SK-N-SH treated with all-trans-retinoic acid at 6 μM for 48 hours (cell line): ENCODE data around the gene GNPAT.

Source experiments
- ATAC-seq: fragments of 200-7000 bp; cut with Tn5 transposase; 3 replicates; pipeline ENCODE4 v1.9.1; 2020; ENCODE audit warnings: mild to moderate bottlenecking, moderate library complexity
- ARNTL ChIP-seq: fragments of 450-650 bp; formaldehyde crosslinking; IDR thresholded peaks from 2 replicates; pipeline ENCODE4 v1.5.0; 2020; ENCODE audit warnings: low read depth, mild to moderate bottlenecking, moderate library complexity, borderline replicate concordance
- BACH2 ChIP-seq: fragments of 250-450 bp; sonication (Bioruptor Pico); IDR thresholded peaks from 2 replicates; pipeline ENCODE4 v1.9.0; 2021; ENCODE audit warnings: mild to moderate bottlenecking, borderline replicate concordance
- CREB5 ChIP-seq: fragments of 250-450 bp; sonication (Bioruptor Pico); IDR thresholded peaks from 2 replicates; pipeline ENCODE4 v1.5.1; 2020; ENCODE audit warnings: low read depth, mild to moderate bottlenecking, moderate library complexity
- CSDC2 ChIP-seq: fragments of 250-450 bp; sonication (Bioruptor Pico); IDR thresholded peaks from 2 replicates; pipeline ENCODE4 v1.5.0; 2020; ENCODE audit warnings: mild to moderate bottlenecking, moderate library complexity
- ESRRG ChIP-seq: fragments of 250-450 bp; sonication (Bioruptor Pico); IDR thresholded peaks from 2 replicates; pipeline ENCODE4 v1.6.1; 2021; ENCODE audit warnings: mild to moderate bottlenecking
- GLIS3 ChIP-seq: fragments of 250-450 bp; sonication (Bioruptor Pico); IDR thresholded peaks from 2 replicates; pipeline ENCODE4 v1.5.0; 2020; ENCODE audit warnings: mild to moderate bottlenecking, moderate library complexity
- ISL1 ChIP-seq: fragments of 250-450 bp; sonication (Bioruptor Pico); IDR thresholded peaks from 2 replicates; pipeline ENCODE4 v2.1.2; 2022; ENCODE audit warnings: mild to moderate bottlenecking, moderate library complexity
- OSR1 ChIP-seq: fragments of 250-450 bp; sonication (Bioruptor Pico); IDR thresholded peaks from 2 replicates; pipeline ENCODE4 v1.8.0; 2022; ENCODE audit warnings: moderate library complexity, mild to moderate bottlenecking, inconsistent platforms
- PPARA ChIP-seq: fragments of 250-450 bp; sonication (Bioruptor Pico); IDR thresholded peaks from 2 replicates; pipeline ENCODE4 v1.5.0; 2020; ENCODE audit warnings: mild to moderate bottlenecking, borderline replicate concordance
- RARB ChIP-seq: fragments of 250-450 bp; sonication (Bioruptor Pico); IDR thresholded peaks from 2 replicates; pipeline ENCODE4 v1.8.0; 2021; ENCODE audit warnings: mild to moderate bottlenecking, moderate library complexity
- SNAI2 ChIP-seq: fragments of 250-450 bp; sonication (Bioruptor Pico); IDR thresholded peaks from 2 replicates; pipeline ENCODE4 v1.5.0; 2020; ENCODE audit warnings: mild to moderate bottlenecking, moderate library complexity
- TCF4 ChIP-seq: fragments of 250-450 bp; sonication (Bioruptor Pico); IDR thresholded peaks from 2 replicates; pipeline ENCODE4 v1.8.0; 2021; ENCODE audit warnings: mild to moderate bottlenecking, moderate library complexity, borderline replicate concordance
- TOX ChIP-seq: fragments of 250-450 bp; sonication (Bioruptor Pico); IDR thresholded peaks from 2 replicates; pipeline ENCODE4 v1.8.0; 2021; ENCODE audit warnings: mild to moderate bottlenecking, moderate library complexity, borderline replicate concordance
- ZC3H10 ChIP-seq: fragments of 250-450 bp; sonication (Bioruptor Pico); IDR thresholded peaks from 2 replicates; pipeline ENCODE4 v1.5.1; 2021; ENCODE audit warnings: mild to moderate bottlenecking, moderate library complexity
- ZFP3 ChIP-seq: fragments of 250-450 bp; sonication (Bioruptor Pico); IDR thresholded peaks from 2 replicates; pipeline ENCODE4 v1.5.0; 2020; ENCODE audit warnings: mild to moderate bottlenecking, moderate library complexity
- ZFP30 ChIP-seq: fragments of 450-650 bp; formaldehyde crosslinking; IDR thresholded peaks from 2 replicates; pipeline ENCODE4 v1.5.0; 2022; ENCODE audit warnings: mild to moderate bottlenecking, moderate library complexity
- ZNF565 ChIP-seq: fragments of 450-650 bp; formaldehyde crosslinking; conservative IDR thresholded peaks from 2 replicates; pipeline ENCODE4 v1.5.0; 2020; ENCODE audit warnings: low read depth, mild to moderate bottlenecking, moderate library complexity
- ZNF70 ChIP-seq: fragments of 450-650 bp; formaldehyde crosslinking; IDR thresholded peaks from 2 replicates; pipeline ENCODE4 v1.5.0; 2020; ENCODE audit warnings: mild to moderate bottlenecking, moderate library complexity
- ZNF8 ChIP-seq: fragments of 450-650 bp; formaldehyde crosslinking; IDR thresholded peaks from 2 replicates; pipeline ENCODE4 v1.5.0; 2020; ENCODE audit warnings: mild to moderate bottlenecking, moderate library complexity
- TF ChIP-seq, protein P1 (sequence below): fragments of 250-450 bp; sonication (Bioruptor Pico); IDR thresholded peaks from 2 replicates; pipeline ENCODE4 v1.5.1; 2021; ENCODE audit warnings: mild to moderate bottlenecking, moderate library complexity
- TF ChIP-seq, protein P2 (sequence below): fragments of 250-450 bp; sonication (Bioruptor Pico); IDR thresholded peaks from 2 replicates; pipeline ENCODE4 v1.5.0; 2020; ENCODE audit warnings: mild to moderate bottlenecking, moderate library complexity
- TF ChIP-seq, protein P3 (sequence below): fragments of 250-450 bp; sonication (Bioruptor Pico); IDR thresholded peaks from 2 replicates; pipeline ENCODE4 v1.8.0; 2020; ENCODE audit warnings: mild to moderate bottlenecking, moderate library complexity, borderline replicate concordance

GNPAT gene

DNA sequence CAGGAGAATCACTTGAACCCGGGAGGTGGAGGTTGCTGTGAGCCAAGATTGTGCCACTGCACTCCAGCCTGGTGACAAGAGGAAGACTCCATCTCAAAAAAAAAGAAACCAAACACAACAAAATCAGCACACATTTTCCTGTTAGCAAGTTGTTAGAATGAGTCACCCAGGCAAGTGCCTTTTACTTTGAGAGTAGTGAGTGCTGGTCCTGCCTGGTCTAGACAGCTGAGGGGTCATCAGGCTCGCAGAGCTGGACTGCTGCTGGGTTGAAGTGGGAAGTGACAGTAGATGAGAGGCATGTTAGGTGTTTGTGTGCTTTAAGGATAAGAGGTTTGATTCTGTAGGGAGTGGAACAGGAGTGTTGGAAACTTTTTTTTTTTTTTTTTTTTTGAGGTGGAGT lies 31.9 kb downstream of the GNPAT start:
- peak; percentile 52 for ATAC-seq
- TF ChIP-seq ZC3H10 (CRISPR knock-in tag) (no peak), RARB (no peak), SNAI2 (no peak), ZFP30 (CRISPR knock-in tag) (no peak), ARNTL (CRISPR knock-in tag) (no peak), ESRRG (CRISPR knock-in tag) (no peak), GLIS3 (CRISPR knock-in tag) (no peak)
- TF ChIP-seq, protein P1, sequence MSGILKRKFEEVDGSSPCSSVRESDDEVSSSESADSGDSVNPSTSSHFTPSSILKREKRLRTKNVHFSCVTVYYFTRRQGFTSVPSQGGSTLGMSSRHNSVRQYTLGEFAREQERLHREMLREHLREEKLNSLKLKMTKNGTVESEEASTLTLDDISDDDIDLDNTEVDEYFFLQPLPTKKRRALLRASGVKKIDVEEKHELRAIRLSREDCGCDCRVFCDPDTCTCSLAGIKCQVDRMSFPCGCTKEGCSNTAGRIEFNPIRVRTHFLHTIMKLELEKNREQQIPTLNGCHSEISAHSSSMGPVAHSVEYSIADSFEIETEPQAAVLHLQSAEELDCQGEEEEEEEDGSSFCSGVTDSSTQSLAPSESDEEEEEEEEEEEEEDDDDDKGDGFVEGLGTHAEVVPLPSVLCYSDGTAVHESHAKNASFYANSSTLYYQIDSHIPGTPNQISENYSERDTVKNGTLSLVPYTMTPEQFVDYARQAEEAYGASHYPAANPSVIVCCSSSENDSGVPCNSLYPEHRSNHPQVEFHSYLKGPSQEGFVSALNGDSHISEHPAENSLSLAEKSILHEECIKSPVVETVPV, result no peak
- TF ChIP-seq, protein P2, sequence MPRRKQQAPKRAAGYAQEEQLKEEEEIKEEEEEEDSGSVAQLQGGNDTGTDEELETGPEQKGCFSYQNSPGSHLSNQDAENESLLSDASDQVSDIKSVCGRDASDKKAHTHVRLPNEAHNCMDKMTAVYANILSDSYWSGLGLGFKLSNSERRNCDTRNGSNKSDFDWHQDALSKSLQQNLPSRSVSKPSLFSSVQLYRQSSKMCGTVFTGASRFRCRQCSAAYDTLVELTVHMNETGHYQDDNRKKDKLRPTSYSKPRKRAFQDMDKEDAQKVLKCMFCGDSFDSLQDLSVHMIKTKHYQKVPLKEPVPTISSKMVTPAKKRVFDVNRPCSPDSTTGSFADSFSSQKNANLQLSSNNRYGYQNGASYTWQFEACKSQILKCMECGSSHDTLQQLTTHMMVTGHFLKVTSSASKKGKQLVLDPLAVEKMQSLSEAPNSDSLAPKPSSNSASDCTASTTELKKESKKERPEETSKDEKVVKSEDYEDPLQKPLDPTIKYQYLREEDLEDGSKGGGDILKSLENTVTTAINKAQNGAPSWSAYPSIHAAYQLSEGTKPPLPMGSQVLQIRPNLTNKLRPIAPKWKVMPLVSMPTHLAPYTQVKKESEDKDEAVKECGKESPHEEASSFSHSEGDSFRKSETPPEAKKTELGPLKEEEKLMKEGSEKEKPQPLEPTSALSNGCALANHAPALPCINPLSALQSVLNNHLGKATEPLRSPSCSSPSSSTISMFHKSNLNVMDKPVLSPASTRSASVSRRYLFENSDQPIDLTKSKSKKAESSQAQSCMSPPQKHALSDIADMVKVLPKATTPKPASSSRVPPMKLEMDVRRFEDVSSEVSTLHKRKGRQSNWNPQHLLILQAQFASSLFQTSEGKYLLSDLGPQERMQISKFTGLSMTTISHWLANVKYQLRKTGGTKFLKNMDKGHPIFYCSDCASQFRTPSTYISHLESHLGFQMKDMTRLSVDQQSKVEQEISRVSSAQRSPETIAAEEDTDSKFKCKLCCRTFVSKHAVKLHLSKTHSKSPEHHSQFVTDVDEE, result no peak

GRCh38 chr1:231274119-231274825 lies 33.3 kb downstream of the GNPAT start:
- TF ChIP-seq ZNF8 (CRISPR knock-in tag) (no peak), RARB (no peak), TOX (CRISPR knock-in tag) (no peak), PPARA (CRISPR knock-in tag) (no peak), ISL1 (CRISPR knock-in tag) (no peak), CREB5 (CRISPR knock-in tag) (no peak), ZNF565 (CRISPR knock-in tag) (no peak), CSDC2 (CRISPR knock-in tag) (no peak), ZFP3 (CRISPR knock-in tag) (no peak), ZFP30 (CRISPR knock-in tag) (no peak), GLIS3 (CRISPR knock-in tag) (no peak), OSR1 (no peak), ZNF70 (no peak), ARNTL (CRISPR knock-in tag) (no peak), BACH2 (CRISPR knock-in tag) (no peak), TCF4 (CRISPR knock-in tag) (no peak)
- TF ChIP-seq, protein P2, result no peak
- TF ChIP-seq, protein P3, sequence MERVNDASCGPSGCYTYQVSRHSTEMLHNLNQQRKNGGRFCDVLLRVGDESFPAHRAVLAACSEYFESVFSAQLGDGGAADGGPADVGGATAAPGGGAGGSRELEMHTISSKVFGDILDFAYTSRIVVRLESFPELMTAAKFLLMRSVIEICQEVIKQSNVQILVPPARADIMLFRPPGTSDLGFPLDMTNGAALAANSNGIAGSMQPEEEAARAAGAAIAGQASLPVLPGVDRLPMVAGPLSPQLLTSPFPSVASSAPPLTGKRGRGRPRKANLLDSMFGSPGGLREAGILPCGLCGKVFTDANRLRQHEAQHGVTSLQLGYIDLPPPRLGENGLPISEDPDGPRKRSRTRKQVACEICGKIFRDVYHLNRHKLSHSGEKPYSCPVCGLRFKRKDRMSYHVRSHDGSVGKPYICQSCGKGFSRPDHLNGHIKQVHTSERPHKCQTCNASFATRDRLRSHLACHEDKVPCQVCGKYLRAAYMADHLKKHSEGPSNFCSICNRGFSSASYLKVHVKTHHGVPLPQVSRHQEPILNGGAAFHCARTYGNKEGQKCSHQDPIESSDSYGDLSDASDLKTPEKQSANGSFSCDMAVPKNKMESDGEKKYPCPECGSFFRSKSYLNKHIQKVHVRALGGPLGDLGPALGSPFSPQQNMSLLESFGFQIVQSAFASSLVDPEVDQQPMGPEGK, result no peak
- ATAC-seq, result no peak
